Measurements from ENCODE around the gene ATP8B4. TPM values are rescaled to one million over a fixed set of nuclear protein-coding genes. Genes with fewer than 3 reads are reported as not detected.

Gene ATP8B4
- total RNA-seq = 10 to 100 TPM; 11.8 to 18.2 (median 13.4) TPM

GRCh38 chr15:50119063-50120040 is at the start of gene ATP8B4:
ATP8B4 (minus strand) TSS chr15:50119233; CDS start chr15:50106966, 12,267 bp downstream.
- no peaks in the 10 kb centered on the region for H3K27me3 ChIP-seq
- no peak for DNase-seq (ENCODE audit: low spot score in 2 of 2)
- TF ChIP-seq POLR2A (IDR thresholded peaks at IDR 0.05) = no peak
- no peak for TF ChIP-seq EP300 (IDR thresholded peaks at IDR 0.05)
- no peak for TF ChIP-seq CTCF (IDR thresholded peaks at IDR 0.05)
- H3K9me3 ChIP-seq = peaks cover 0 to 11% (median 0%) of the 10 kb centered on the region in 4 donors
- no peaks in the 10 kb centered on the region for H3K36me3 ChIP-seq
- no peaks in the 10 kb centered on the region for H3K4me1 ChIP-seq
- no peak within 1 kb of the TSS for H3K4me3 ChIP-seq
- 58 to 61% methylated on average over 4 of the region's 4 CpGs for WGBS, 2 donors
- no peak within 1 kb of the TSS for H3K27ac ChIP-seq

GRCh38 chr15:50168379-50168778 is 49.3 kb upstream of the ATP8B4 start:
- Histone ChIP-seq H3K27me3 (no peaks in the 10 kb centered on the region), H3K27ac (no peak overlapping the region), H3K9me3 (peaks cover 0 to 8% (median 0%) of the 10 kb centered on the region in 4 donors), H3K36me3 (no peaks in the 10 kb centered on the region), H3K4me1 (peaks cover 0 to 9% (median 0%) of the 10 kb centered on the region in 4 donors), H3K4me3 (no peak overlapping the region)
- DNase-seq (ENCODE audit: low spot score in 2 of 2) = no peak
- TF ChIP-seq CTCF (IDR thresholded peaks at IDR 0.05) (no peak), EP300 (IDR thresholded peaks at IDR 0.05) (no peak), POLR2A (IDR thresholded peaks at IDR 0.05) (no peak)
- WGBS, 2 donors = 82 to 91% methylated on average over 4 of the region's 4 CpGs

GRCh38 chr15:50167110-50167509 is 48.1 kb upstream of the ATP8B4 start:
- no peak overlapping the region for H3K27ac ChIP-seq
- H3K27me3 ChIP-seq = no peaks in the 10 kb centered on the region
- peaks cover 0 to under 1% (median 0%) of the 10 kb centered on the region in 4 donors for H3K9me3 ChIP-seq
- no peaks in the 10 kb centered on the region for H3K36me3 ChIP-seq
- no peak overlapping the region for H3K4me3 ChIP-seq
- TF ChIP-seq POLR2A (IDR thresholded peaks at IDR 0.05) (no peak), CTCF (IDR thresholded peaks at IDR 0.05) (no peak), EP300 (IDR thresholded peaks at IDR 0.05) (no peak)
- DNase-seq (ENCODE audit: low spot score in 2 of 2) = no peak
- peaks cover 0 to 9% (median 0%) of the 10 kb centered on the region in 4 donors for H3K4me1 ChIP-seq

GRCh38 chr15:50166216-50166615 is 47.2 kb upstream of the ATP8B4 start:
- H3K9me3 ChIP-seq = no peaks in the 10 kb centered on the region
- no peaks in the 10 kb centered on the region for H3K36me3 ChIP-seq
- no peaks in the 10 kb centered on the region for H3K27me3 ChIP-seq
- WGBS, 2 donors = 25 to 35% methylated on average over 1 of the region's 1 CpG
- H3K27ac ChIP-seq = no peak overlapping the region
- peaks cover 0 to 9% (median 0%) of the 10 kb centered on the region in 4 donors for H3K4me1 ChIP-seq
- no peak overlapping the region for H3K4me3 ChIP-seq
- TF ChIP-seq CTCF (IDR thresholded peaks at IDR 0.05) (no peak), POLR2A (IDR thresholded peaks at IDR 0.05) (no peak), EP300 (IDR thresholded peaks at IDR 0.05) (no peak)
- no peak for DNase-seq (ENCODE audit: low spot score in 2 of 2)

- H3K4me1 ChIP-seq = peaks cover 0 to 9% (median 0%) of the 10 kb centered on the region in 4 donors
- no peaks in the 10 kb centered on the region for H3K27me3 ChIP-seq
- DNase-seq (ENCODE audit: low spot score in 2 of 2) = no peak
- TF ChIP-seq EP300 (IDR thresholded peaks at IDR 0.05) (no peak), POLR2A (IDR thresholded peaks at IDR 0.05) (no peak), CTCF (IDR thresholded peaks at IDR 0.05) (no peak)
- H3K27ac ChIP-seq = no peak overlapping the region
- no peaks in the 10 kb centered on the region for H3K36me3 ChIP-seq
- WGBS, 2 donors = 83 to 100% methylated on average over 1 of the region's 1 CpG
- H3K9me3 ChIP-seq = no peaks in the 10 kb centered on the region
- no peak overlapping the region for H3K4me3 ChIP-seq
Measured at GRCh38 chr15:50164458-50164857, 45.4 kb upstream of the ATP8B4 start.

All from tibial nerve (tissue), 4 donors.